ENCODE measurements around the gene MAML3.
A peak's percentile ranks its signal among the peaks of the same experiment; 100 is the strongest.

Gene MAML3

GRCh38 chr4:139815778-139816601 lies 338.0 kb downstream of the MAML3 start:
- Histone ChIP-seq H3K36me3 (no peaks in the 10 kb centered on the region), H3K4me3 (ENCODE audit: low read depth, low read length) (peak overlapping the region; percentile 49), H3K9me3 (no peaks in the 10 kb centered on the region; the same call in 1 of the 2 replicates), H3K4me1 (peaks cover 36% of the 10 kb centered on the region), H3K27me3 (no peaks in the 10 kb centered on the region)
- no peak for TF ChIP-seq CTCF (IDR thresholded peaks at IDR 0.05; ENCODE audit: low read depth, low read length)
- peak; percentile 66 for DNase-seq

GRCh38 chr4:139814323-139815015 lies 339.5 kb downstream of the MAML3 start:
- H3K4me3 ChIP-seq (ENCODE audit: low read depth, low read length), result peak overlapping the region; percentile 11
- peaks cover 7% of the 10 kb centered on the region for H3K9me3 ChIP-seq
- TF ChIP-seq CTCF (IDR thresholded peaks at IDR 0.05; ENCODE audit: low read depth, low read length), result no peak
- H3K36me3 ChIP-seq, result no peaks in the 10 kb centered on the region
- peak; percentile 37 for DNase-seq
- peaks cover 36% of the 10 kb centered on the region for H3K4me1 ChIP-seq
- H3K27me3 ChIP-seq, result no peaks in the 10 kb centered on the region

- H3K4me3 ChIP-seq (ENCODE audit: low read depth, low read length), result no peak overlapping the region; the same call in 1 of the 2 replicates
- no peaks in the 10 kb centered on the region for H3K27me3 ChIP-seq
- DNase-seq, result no peak
- no peak for TF ChIP-seq CTCF (IDR thresholded peaks at IDR 0.05; ENCODE audit: low read depth, low read length)
- H3K9me3 ChIP-seq, result peaks cover 7% of the 10 kb centered on the region
- no peaks in the 10 kb centered on the region for H3K36me3 ChIP-seq
- peaks cover 41% of the 10 kb centered on the region for H3K4me1 ChIP-seq
Measured at GRCh38 chr4:139813881-139814280, 340.1 kb downstream of the MAML3 start.

GRCh38 chr4:139810710-139811109 lies 343.3 kb downstream of the MAML3 start:
- peaks cover 7% of the 10 kb centered on the region for H3K9me3 ChIP-seq
- no peak overlapping the region for H3K4me3 ChIP-seq (ENCODE audit: low read depth, low read length)
- H3K27me3 ChIP-seq, result no peaks in the 10 kb centered on the region
- DNase-seq, result no peak
- H3K36me3 ChIP-seq, result no peaks in the 10 kb centered on the region
- peaks cover 39% of the 10 kb centered on the region for H3K4me1 ChIP-seq
- TF ChIP-seq CTCF (IDR thresholded peaks at IDR 0.05; ENCODE audit: low read depth, low read length), result no peak

- no peak for TF ChIP-seq CTCF (IDR thresholded peaks at IDR 0.05; ENCODE audit: low read depth, low read length)
- no peak overlapping the region for H3K4me3 ChIP-seq (ENCODE audit: low read depth, low read length)
Measured at GRCh38 chr4:139809757-139810140, 344.2 kb downstream of the MAML3 start.

More at GRCh38 chr4:139809757-139810140, 344.2 kb downstream of the MAML3 start:
- no peaks in the 10 kb centered on the region for H3K36me3 ChIP-seq
- no peaks in the 10 kb centered on the region for H3K27me3 ChIP-seq
- peaks cover 30% of the 10 kb centered on the region for H3K4me1 ChIP-seq
- H3K9me3 ChIP-seq, result peaks cover 7% of the 10 kb centered on the region
- DNase-seq, result no peak

All from BE2C (cell line).